NCI-H69 (cell line): ENCODE results near the gene FGFR2.

Source experiments
- DNase-seq: peaks from one replicate; lab custom pipeline; 2025; lab: John Stamatoyannopoulos, UW

The FGFR2 gene

DNA sequence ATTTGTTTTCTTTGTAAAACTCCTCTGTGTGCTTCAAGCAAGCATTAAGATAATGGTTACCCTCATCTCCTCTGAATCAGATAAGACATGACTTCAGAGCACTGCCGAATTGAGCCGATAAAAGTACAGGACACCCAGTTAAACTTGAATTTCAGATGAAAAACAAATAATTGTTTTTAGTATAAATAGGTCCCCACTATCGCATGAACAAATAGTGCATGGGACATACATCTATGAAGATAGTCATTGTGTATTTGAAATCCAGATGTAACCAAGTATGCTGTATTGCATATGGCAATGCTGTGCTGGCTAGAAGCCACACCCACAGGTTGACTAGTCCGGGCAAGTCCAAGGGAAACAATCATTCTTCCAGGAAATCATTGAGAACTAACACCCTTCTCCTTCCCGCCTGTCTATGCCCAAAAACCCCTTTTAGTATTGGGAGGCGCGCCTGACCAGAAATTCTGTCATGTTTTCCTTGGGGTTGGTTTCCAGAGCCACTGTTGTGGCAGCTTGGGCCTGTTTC lies 12.6 kb upstream of the FGFR2 start:
- peak; percentile 34 for DNase-seq

GRCh38 chr10:121609426-121610380 lies 11.5 kb upstream of the FGFR2 start:
- no peak for DNase-seq

DNA sequence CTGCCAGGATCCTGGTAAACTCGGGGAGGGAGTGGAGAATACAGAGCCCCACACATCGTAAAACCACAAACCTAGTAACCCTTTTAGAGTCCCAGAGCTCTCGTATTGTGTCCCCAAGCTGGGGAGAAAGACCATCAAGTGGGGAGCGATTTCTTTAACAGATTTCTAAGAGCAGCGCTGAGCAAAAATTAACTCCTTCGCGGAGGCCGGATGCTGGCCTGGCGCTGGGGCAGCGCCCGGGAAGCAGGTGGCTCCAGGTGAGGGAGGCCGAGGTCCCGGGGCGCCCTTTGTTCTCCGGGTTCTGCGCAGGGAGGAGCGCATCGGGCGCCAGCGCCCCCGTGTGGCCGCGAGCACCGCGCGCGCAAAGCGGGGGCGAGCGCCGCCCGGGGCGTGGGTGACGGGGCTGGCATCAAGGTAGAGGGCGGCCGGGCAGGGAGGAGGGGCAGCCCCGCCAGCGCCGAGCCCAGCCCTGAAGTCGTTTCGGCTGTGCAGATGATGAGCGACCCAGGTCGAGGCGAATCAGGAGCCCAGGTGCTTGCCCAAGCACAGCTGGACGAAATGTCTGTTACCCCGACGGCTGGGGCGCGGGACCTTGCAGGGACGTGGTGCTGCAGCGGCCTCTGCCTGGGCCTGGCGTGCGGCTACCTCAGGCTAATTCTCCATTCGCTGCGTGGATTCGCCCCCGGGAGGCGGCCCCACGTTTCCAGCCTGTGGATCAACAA lies 10.4 kb upstream of the FGFR2 start:
- DNase-seq = peak; percentile 67

GRCh38 chr10:121607310-121608055 lies 9.2 kb upstream of the FGFR2 start:
- DNase-seq = peak; percentile 37

GRCh38 chr10:121605708-121606107 lies 7.5 kb upstream of the FGFR2 start:
- DNase-seq = no peak

GRCh38 chr10:121601458-121601857 lies 3.2 kb upstream of the FGFR2 start:
- DNase-seq = no peak

DNA sequence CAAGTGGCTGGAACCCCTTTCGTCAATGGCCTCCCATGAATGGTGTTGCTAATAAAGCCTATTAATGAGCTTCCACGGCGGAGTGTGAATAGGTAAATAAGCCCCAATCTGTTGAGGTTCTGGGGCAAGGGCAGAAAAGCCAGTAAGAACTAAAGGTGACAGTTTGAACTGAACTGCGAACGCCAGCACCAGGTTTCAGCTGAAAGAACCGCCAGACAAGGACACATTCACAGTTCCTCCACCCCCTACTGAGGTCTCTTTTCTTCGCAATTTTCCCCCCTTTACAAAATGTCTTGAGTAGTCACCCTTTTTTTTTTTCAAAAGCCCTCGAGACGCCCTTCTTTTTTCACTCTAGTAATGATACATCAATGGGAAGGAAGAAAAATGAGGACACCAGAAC lies 2.4 kb upstream of the FGFR2 start:
- DNase-seq = no peak

DNA sequence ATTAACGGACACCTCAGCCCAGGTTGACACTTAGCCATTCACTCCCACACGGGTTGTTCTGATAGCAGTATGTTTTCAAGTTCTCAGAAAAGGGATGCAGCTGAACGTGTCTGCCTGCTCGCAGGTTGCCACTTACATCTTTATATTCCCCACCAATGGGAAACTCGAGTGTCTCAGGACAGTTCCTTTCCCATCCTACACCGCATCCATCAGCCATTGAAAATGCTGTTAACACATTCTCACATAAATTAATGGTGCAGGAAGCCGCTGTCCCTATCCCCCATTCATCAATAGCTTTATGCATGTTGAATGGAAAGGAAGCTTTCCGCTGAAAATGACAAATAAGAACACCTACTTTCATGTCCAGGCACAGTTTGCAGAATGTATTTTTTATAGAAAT lies 1.7 kb upstream of the FGFR2 start:
- DNase-seq = no peak

DNA sequence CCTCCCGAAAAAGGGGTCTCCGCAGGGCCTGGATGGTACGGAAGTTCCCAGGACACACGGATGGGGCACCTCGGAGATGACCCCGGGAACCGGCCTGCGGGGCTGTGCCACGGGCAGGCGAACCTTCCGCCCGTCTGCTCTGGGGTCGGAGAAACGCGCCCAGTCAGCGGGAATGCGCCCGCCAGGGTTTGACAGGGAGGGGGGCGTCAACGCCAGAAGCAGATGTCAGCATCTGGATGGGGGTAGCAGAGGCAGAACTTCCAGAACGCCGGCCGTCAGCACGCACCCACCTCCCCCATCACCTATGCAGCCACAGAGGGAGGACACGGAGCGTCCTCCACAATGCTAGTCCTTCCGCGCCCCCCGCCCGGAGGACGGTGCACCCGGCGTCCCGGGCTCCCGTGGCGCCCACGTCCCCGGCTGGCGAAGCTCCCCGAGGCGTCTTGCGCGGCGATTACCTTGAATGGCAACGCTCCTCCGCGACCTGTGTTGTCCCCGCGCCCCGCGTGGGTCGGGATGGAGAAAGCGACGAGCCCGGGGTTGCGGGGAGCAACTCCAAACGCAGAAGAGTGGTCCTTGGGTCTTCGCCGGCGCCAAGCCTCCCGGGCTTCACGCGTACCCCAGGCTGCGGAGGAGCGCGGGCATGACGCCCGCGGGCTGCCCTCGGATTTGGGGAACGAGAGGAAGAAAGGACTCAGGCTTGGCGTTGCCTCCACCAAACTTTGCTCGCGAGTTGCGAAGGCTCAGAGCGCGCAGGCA lies 561 bp downstream of the FGFR2 start:
- DNase-seq = peak; percentile 36

DNA sequence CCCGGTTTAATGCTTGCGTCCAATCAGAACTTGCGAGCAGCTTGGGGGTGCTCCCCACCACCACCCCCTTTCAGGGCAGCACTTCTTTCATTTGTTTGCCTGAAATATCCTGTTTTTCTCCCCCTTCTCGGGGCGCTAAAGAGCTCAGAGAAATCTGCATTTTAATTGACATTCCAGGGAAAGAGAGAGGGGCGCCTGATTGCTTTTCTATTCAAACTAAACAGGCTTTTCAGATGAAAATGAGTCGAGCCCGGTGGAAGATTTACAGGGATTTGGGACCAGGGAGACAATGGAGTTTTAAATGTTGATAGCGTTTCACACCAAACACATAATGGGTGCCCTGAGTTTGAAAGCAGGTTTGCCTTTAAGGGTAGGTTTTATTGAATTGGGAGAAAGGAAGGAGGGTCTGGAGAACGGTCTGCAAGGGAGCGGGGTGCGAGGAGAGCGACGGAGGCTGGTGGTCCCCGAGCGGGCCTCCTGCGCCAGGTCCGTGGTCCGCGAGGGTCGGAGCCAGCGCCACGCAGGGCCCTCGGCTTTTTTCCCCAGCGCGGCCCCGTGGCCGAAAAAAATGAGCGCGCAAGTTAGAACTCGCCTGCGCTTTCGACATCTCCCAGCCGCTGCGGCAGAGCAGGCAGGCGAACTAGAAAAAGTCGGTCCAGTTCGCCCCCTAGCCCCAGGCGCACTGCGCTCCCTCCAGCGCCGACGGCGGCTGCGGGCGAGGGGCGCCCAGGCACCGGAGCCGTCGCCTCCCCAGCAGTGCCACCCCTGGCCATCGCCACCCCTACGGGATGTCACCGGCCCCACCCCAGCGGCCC lies 1.3 kb downstream of the FGFR2 start:
- peak; percentile 40 for DNase-seq

DNA sequence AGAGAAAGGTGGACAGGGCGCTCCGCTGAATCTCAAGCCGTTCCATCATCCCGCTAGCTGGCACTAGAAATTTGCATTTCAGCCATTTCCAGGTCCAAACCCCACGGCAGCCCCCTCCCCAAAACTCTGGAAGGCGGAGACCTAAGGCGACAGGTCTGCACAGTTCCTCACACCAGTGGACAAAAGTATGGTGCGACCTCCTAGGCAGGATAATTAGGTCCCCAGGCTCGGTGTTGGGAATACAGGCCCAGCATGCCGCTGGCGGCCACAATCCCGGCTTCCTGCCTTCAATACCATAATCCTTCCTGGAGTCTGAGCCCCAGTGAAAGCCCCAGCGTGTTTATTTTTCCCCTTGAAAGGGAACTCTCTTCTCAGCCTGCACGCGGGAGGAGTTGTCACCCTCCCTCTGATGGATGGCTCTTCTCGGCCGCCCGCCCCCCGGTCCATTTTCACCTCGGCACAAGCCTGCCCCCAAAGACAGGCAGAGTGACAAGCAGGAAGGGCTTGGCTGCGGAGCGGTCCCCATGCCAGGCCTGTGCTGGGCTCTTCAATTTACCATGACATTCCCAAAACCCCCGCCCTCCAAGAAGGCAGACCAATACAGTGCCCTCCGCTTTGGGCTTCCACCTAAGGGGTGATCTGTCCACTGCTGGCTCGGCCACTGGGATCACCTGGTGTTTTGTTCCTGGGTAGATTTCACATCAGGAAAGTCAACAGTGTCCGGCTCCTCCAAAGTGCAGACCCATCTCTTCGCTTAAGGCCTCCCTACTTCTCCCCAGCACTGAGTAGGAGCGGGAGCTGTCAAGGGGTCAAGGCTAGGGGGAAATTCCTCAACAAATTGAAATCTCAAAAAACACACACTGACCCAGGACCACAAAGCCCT lies 2.2 kb downstream of the FGFR2 start:
- peak; percentile 5 for DNase-seq

GRCh38 chr10:121595351-121595805 lies 2.9 kb downstream of the FGFR2 start:
- no peak for DNase-seq

GRCh38 chr10:121594623-121595350 lies 3.5 kb downstream of the FGFR2 start:
- no peak for DNase-seq

DNA sequence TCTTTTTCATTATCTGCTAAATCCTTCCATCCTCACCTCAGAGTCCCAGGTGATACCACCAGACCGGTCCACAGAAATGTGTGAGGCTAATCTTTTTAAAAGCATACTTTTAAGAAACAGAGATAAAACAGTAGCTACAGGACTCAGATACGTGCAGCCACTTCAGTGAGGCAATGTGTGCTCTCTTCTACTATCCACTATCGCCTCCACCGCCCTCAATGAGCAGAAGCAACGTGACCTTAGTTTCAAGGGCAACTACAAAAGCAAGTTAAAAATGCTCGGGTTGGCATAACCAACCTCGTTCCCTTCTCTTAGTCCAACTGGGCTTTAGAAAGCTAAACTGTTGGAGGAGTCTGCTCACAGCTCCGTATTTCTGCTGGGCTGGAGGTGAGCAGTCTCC lies 4.2 kb downstream of the FGFR2 start:
- no peak for DNase-seq

DNA sequence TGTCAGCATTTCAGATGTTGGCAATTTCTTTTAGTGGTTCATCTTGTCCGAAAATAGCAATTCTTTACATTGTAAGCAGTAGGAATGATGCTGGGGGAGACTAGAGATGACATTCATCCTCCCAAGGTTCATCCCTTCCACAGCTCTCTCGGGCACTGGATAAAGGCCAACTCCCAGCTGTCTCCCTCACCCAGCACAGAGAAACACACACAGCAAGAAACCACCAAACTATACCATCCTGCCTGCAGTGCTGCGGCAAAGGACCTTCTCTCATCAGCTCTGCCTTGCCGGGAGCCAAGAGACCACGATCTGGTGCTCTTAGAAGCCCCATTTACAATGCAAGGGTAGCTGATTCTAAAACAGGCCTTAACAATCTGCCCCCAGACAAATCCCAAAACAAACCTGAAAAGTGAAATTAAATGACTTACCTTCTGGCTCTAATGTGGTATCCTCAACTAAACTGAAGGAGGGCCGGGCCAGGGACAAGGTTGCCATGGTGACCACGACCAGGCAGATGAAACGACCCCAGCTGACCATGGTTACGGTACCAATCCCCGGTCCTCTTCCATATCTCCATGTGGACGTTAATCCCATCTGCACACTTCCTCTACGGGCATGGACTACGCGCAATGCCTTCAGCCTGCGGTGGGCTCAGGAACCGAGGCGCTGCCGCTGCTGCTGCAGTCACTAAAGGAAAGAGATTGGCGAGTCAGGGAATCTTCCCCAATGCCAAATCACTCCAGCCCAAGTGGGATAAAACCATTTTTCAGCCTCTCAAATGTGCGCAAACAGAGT lies 4.8 kb downstream of the FGFR2 start:
- DNase-seq = no peak

- DNase-seq = no peak
Observed at GRCh38 chr10:121592155-121592890, 5.9 kb downstream of the FGFR2 start.

DNA sequence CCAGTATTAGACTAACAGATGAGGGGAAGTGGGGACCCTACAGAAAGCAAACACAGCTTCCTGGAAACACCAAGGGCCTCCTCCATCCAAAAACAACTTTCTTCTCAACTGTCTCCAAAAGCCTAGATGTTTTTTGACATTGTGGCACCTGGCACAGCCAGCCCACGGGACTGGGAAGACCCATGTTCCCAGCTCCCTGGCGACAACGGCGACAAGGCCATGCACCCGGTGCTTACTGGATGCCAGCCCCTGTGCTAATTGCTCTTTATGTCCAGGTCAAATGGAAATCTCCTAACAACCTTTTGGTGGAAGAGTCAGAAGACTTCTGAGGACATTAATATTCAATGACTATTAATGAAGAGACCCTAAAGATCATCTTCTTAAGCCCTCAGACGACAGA lies 7.1 kb downstream of the FGFR2 start:
- no peak for DNase-seq
